ENCODE data around the gene SERINC5.
"Not testable (repeated sequence)": the region's sequence is repeated elsewhere in the genome, so short reads cannot be mapped to it uniquely, and the experiment has no call there.

Gene SERINC5

GRCh38 chr5:80143491-80143890 lies 112.4 kb downstream of the SERINC5 start:
- no peak for DNase-seq (ENCODE audit: extremely low read depth in 1 of 2, low read depth in 1 of 2)

- no peak for DNase-seq (ENCODE audit: extremely low read depth in 1 of 2, low read depth in 1 of 2)
Observed at GRCh38 chr5:80142996-80143395, 112.9 kb downstream of the SERINC5 start.

GRCh38 chr5:80141681-80142080 lies 114.2 kb downstream of the SERINC5 start:
- no peak for DNase-seq (ENCODE audit: extremely low read depth in 1 of 2, low read depth in 1 of 2)

- DNase-seq (ENCODE audit: extremely low read depth in 1 of 2, low read depth in 1 of 2) = no peak
Observed at GRCh38 chr5:80141147-80141671, 114.6 kb downstream of the SERINC5 start.

GRCh38 chr5:80140496-80140895 lies 115.4 kb downstream of the SERINC5 start:
- peak in 1 of 2 donors; percentile 42 for DNase-seq (ENCODE audit: extremely low read depth in 1 of 2, low read depth in 1 of 2)

GRCh38 chr5:80139466-80139972 lies 116.3 kb downstream of the SERINC5 start:
- no peak for DNase-seq (ENCODE audit: extremely low read depth in 1 of 2, low read depth in 1 of 2)

GRCh38 chr5:80138486-80138885 lies 117.4 kb downstream of the SERINC5 start:
- no peak for DNase-seq (ENCODE audit: extremely low read depth in 1 of 2, low read depth in 1 of 2)

GRCh38 chr5:80136798-80137197 lies 119.0 kb downstream of the SERINC5 start:
- DNase-seq (ENCODE audit: extremely low read depth in 1 of 2, low read depth in 1 of 2) = not testable (repeated sequence)

GRCh38 chr5:80134876-80135275 lies 121.0 kb downstream of the SERINC5 start:
- DNase-seq (ENCODE audit: extremely low read depth in 1 of 2, low read depth in 1 of 2) = no peak

GRCh38 chr5:80129146-80129545 lies 126.7 kb downstream of the SERINC5 start:
- no peak for DNase-seq (ENCODE audit: extremely low read depth in 1 of 2, low read depth in 1 of 2)

- DNase-seq (ENCODE audit: extremely low read depth in 1 of 2, low read depth in 1 of 2) = no peak
Observed at GRCh38 chr5:80128141-80128540, 127.7 kb downstream of the SERINC5 start.

GRCh38 chr5:80127116-80127552 lies 128.7 kb downstream of the SERINC5 start:
- no peak for DNase-seq (ENCODE audit: extremely low read depth in 1 of 2, low read depth in 1 of 2)

- no peak for DNase-seq (ENCODE audit: extremely low read depth in 1 of 2, low read depth in 1 of 2)
Observed at GRCh38 chr5:80125962-80126480, 129.8 kb downstream of the SERINC5 start.

- DNase-seq (ENCODE audit: extremely low read depth in 1 of 2, low read depth in 1 of 2) = no peak
Observed at GRCh38 chr5:80125022-80125961, 130.6 kb downstream of the SERINC5 start.

- no peak for DNase-seq (ENCODE audit: extremely low read depth in 1 of 2, low read depth in 1 of 2)
Observed at GRCh38 chr5:80124121-80124918, 131.5 kb downstream of the SERINC5 start.

GRCh38 chr5:80122579-80122978 lies 133.3 kb downstream of the SERINC5 start:
- no peak for DNase-seq (ENCODE audit: extremely low read depth in 1 of 2, low read depth in 1 of 2)

GRCh38 chr5:80119372-80119771 lies 136.5 kb downstream of the SERINC5 start:
- no peak for DNase-seq (ENCODE audit: extremely low read depth in 1 of 2, low read depth in 1 of 2)

- DNase-seq (ENCODE audit: extremely low read depth in 1 of 2, low read depth in 1 of 2) = no peak
Observed at GRCh38 chr5:80117446-80117845, 138.4 kb downstream of the SERINC5 start.

- no peak for DNase-seq (ENCODE audit: extremely low read depth in 1 of 2, low read depth in 1 of 2)
Observed at GRCh38 chr5:80116465-80116864, 139.4 kb downstream of the SERINC5 start.

GRCh38 chr5:80116000-80116399 lies 139.8 kb downstream of the SERINC5 start:
- DNase-seq (ENCODE audit: extremely low read depth in 1 of 2, low read depth in 1 of 2) = no peak

GRCh38 chr5:80114860-80115259 lies 141.0 kb downstream of the SERINC5 start:
- no peak for DNase-seq (ENCODE audit: extremely low read depth in 1 of 2, low read depth in 1 of 2)
